Right lung (tissue), 10 donors: ENCODE results near the gene GTF2H1. TPM values are rescaled to one million over a fixed set of nuclear protein-coding genes. Genes with fewer than 3 reads are reported as not detected.

ENCODE experiments used
- DNase-seq, 2 donors: peaks; one replicate each; pipeline ENCODE4 v3.0.0-alpha.2; 2013
- long read RNA-seq, 8 donors: transcript quantifications; one replicate each; lab custom pipeline, GENCODE V29; 2026
- polyA plus RNA-seq, 5 donors: library from polyadenylated mRNA; unstranded; fragments of 120-200 nt; gene quantifications; one replicate each; pipeline versions ENCODE4 v1.2.1 to v1.2.3, GENCODE V29; 2013; ENCODE audit warnings: inconsistent platforms in 1 of 5, low replicate concordance in 1 of 5; ENCODE audit not compliant: insufficient read length in 5 of 5, insufficient read depth in 1 of 5

GTF2H1 gene
- 10 to 100 TPM; 48.3 to 76.9 (median 68.6) TPM for polyA plus RNA-seq
- long read RNA-seq, donor 1, transcript GTF2H1-201 (15 exons, 2,982 nt): major isoform, 10 of 282 reads
- long read RNA-seq, donor 1, partial matches to known transcripts: 264 of 282 reads
- long read RNA-seq, donor 1, other reads (novel, unspliced or antisense): 5 of 282 reads
- long read RNA-seq, donor 2, partial matches to known transcripts: 0 of 4 reads
- long read RNA-seq, donor 2, other reads (novel, unspliced or antisense): 0 of 4 reads
- long read RNA-seq, donor 3, transcript GTF2H1-201 (15 exons, 2,982 nt): major isoform, 9 of 10 reads
- long read RNA-seq, donor 3, partial matches to known transcripts: 0 of 10 reads
- long read RNA-seq, donor 3, other reads (novel, unspliced or antisense): 0 of 10 reads
- long read RNA-seq, donor 4, transcript GTF2H1-201 (15 exons, 2,982 nt): major isoform, 7 of 18 reads
- long read RNA-seq, donor 4, partial matches to known transcripts: 5 of 18 reads
- long read RNA-seq, donor 4, other reads (novel, unspliced or antisense): 0 of 18 reads
- long read RNA-seq, donor 5, transcript GTF2H1-201 (15 exons, 2,982 nt): major isoform, 5 of 22 reads
- long read RNA-seq, donor 5, partial matches to known transcripts: 10 of 22 reads
- long read RNA-seq, donor 5, other reads (novel, unspliced or antisense): 0 of 22 reads
- long read RNA-seq, donor 6, transcript GTF2H1-208 (6 exons, 932 nt): minor isoform, 5 of 17 reads
- long read RNA-seq, donor 6, transcript GTF2H1-201 (15 exons, 2,982 nt): major isoform, 7 of 17 reads
- long read RNA-seq, donor 6, partial matches to known transcripts: 0 of 17 reads
- long read RNA-seq, donor 6, other reads (novel, unspliced or antisense): 0 of 17 reads
- long read RNA-seq, donor 7, transcript GTF2H1-201 (15 exons, 2,982 nt): major isoform, 5 of 10 reads
- long read RNA-seq, donor 7, partial matches to known transcripts: 0 of 10 reads
- long read RNA-seq, donor 7, other reads (novel, unspliced or antisense): 0 of 10 reads
- long read RNA-seq, donor 8, partial matches to known transcripts: 0 of 1 reads
- long read RNA-seq, donor 8, other reads (novel, unspliced or antisense): 0 of 1 reads

GRCh38 chr11:18321969-18322711, at the start of gene GTF2H1, which contains the start of gene HPS5:
Gene GTF2H1, plus strand, starts transcription at chr11:18322567. Its CDS starts 10,508 bp downstream, at chr11:18333075.
Gene HPS5, minus strand, starts transcription at chr11:18322140. Its CDS starts 4,282 bp downstream, at chr11:18317858.
- peak; percentile 98 for DNase-seq

- DNase-seq: no peak
Measured at GRCh38 chr11:18277565-18278271, 44.6 kb upstream of the GTF2H1 start.

DNA sequence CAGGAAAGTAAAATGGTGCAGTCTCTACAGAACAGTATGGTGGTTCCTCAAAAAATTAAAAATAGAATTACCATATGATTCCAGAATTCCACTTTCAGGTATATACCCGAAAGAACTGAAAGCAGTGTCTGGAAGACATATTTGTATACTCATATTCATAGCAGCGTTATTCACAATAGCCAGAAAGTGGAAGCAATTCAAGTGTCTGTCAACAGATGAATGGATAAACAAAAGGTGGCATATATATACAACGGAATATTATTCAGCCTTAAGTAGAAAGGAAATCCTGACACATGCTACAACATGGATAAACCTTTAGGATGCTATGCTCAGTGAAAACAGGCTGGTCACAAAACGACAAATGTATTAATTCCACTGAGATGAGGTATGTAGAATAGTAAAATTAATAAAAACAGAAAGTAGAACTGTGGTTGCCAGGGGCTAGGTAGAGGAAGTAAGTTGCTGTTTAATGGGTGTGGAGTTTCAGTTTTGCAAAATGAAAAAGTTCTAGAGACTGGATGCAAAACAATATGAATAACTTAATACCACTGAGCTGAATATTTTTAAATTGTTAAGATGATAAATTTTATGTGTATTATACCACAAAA, 41.8 kb upstream of the GTF2H1 start:
- DNase-seq: no peak

- no peak for DNase-seq
Measured at GRCh38 chr11:18282626-18283025, 39.7 kb upstream of the GTF2H1 start.

GRCh38 chr11:18285841-18286240, 36.5 kb upstream of the GTF2H1 start:
- DNase-seq: no peak

DNA sequence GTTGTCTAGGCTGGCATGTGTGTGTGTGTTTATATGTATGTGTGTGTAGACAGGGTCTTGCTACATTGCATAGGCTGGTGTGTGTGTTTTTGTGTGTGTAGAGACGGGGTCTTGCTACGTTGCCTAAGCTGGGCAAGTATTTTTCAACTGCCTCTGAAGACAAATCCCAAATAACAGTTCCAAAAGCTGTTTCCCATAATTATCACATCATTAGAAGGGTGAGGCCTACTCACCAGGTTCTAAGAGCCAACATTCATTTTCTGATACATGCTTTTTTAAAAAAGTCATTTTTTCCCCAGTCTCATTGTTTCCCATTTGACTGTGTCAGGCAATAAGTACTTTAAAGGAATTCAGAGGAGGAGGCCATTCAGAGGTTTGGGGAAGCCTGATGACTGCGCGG, 33.5 kb upstream of the GTF2H1 start:
- peak; percentile 29 to 34 for DNase-seq

DNA sequence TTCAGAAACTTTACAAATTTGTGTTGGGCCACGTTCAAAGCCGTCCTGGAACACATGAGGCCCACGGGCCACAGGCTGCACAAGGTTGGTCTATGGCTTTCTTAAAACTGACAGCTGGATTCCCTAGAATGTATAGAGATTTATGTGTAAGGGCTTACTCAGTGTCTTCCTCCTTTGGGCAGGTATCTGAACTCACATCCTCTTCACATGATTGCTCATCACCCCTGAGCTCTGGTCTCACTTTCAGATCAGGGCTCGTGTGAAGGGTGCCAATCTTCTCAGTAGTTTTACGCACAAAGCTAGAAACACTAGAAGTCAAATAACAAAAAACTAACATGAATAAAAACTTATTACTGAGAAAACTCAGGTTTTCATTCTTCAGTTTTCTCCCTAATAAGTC, 27.5 kb upstream of the GTF2H1 start:
- no peak for DNase-seq

DNA sequence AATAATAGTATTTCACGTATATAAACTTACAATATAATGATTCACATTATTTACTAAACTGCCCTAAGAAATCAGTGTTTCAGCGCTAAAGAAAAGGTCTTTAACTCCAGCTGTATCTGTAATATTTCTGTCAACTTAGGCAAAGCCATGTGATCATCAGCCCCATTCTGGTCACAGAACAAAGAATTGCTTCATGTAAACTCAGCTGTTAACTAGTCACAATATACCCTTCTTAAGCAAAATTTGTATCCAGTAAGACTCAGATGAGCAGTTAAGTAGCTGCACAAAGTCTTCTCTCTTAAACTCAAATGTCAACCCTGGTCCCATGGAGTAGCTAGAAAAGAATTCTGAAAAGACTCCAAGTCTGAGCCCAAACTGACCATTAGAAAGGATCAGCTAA, 27.1 kb upstream of the GTF2H1 start:
- DNase-seq: no peak

DNA sequence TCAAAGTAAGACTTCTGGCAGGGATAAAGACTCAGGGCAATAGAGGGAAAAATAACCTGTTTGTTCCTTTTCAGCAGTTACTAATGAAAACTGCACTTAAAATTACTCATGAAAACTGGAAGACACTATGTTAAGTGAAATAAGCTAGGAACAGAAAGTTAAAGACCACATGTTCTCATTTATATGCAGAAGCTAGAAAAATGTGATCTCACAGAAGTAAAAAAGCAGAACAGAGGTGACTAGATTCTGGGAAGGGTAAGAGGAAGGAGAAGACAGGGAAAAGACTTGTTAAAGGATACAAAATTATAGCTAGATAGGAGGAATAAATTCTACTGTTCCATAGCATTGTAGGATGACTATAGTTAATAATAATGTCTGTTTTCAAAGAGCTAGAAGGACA, 22.6 kb upstream of the GTF2H1 start:
- DNase-seq: no peak

DNA sequence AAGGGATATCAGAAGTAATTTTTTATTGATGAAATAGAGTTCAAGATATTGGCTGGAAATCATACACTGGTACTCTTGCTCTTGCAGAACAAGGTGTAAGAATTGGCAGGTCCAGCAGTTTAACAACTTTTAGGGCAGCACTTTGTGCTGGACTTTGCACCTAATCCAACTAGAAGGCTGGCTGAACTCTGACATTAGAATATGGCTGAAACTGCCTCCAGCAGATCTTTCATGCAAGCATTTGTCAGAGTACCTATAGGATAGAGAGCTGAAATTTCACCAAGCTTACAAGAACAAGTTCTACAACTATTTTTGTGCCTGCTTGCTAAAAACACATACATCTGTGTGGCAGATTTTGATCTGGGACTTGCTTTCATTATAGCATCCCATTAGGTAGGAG, 17.6 kb upstream of the GTF2H1 start:
- no peak for DNase-seq

DNA sequence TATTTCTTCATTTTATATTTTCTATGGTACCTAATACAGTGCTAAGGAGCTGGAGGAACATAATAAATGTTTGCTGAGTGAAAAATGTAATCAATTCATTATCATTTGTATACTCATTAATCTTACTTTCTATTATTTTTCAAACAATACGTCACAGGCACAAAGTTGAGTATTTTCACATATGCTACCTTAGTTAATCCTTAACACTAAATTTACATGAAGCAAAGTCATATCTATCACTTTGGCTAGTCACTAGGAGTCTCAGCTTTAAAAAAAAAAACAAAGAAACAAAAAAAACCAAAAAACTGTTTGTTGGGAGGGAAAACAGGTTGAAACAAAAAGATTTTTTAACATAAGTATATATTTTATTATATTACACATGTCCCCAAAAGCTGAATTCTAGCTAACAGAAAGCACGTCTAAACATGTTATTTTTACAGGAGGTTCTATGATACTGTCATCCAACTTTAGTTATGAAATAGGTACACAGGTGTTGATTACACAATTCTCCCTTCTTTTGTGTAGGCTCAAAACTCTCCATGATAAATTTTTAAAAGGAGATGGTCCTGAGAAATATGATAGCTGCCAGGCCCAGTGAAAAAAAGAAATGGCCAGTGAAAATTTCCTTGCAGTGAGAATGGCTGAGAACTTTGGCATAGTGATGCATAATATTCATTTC, 14.8 kb upstream of the GTF2H1 start:
- no peak for DNase-seq

DNA sequence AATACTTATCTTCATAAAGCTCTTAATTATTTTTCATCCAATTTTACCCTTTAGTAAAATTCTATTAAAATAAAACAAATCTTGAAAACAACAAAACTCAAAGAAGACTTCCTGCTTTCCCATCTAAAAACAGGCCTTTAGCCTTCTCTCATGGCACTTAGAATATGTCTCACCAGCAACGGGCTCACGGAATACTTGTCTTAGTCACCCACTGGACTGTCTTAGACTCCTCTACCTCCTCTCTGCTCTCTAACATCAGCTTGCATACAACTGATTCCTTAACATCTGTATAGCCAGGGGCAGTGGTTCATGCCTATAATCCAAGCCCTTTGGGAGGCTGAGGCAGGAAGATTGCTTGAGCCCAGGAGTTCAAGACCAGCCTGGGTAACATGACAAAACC, 14.1 kb upstream of the GTF2H1 start:
- DNase-seq: no peak

- no peak for DNase-seq
Measured at GRCh38 chr11:18309691-18310090, 12.7 kb upstream of the GTF2H1 start.

- no peak for DNase-seq
Measured at GRCh38 chr11:18310800-18311340, 11.5 kb upstream of the GTF2H1 start.

DNA sequence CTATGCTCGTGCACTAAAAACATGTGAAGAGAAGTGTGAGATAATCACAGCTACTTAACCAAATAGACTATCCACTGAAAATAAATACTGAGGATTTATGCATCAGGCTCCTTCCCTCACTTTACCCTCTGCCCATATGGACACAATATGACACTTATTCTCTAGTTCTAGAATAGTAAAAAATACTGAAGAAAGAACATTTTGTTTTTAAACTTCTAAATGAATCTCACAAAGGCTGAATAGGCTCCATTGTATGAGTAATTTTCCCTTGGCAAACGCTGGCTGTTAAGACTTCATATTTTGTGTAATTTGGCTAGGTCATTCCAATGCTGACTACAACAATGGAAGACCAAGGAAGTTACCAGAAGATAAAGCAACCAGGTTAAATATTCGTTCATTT, 10.4 kb upstream of the GTF2H1 start:
- no peak for DNase-seq

DNA sequence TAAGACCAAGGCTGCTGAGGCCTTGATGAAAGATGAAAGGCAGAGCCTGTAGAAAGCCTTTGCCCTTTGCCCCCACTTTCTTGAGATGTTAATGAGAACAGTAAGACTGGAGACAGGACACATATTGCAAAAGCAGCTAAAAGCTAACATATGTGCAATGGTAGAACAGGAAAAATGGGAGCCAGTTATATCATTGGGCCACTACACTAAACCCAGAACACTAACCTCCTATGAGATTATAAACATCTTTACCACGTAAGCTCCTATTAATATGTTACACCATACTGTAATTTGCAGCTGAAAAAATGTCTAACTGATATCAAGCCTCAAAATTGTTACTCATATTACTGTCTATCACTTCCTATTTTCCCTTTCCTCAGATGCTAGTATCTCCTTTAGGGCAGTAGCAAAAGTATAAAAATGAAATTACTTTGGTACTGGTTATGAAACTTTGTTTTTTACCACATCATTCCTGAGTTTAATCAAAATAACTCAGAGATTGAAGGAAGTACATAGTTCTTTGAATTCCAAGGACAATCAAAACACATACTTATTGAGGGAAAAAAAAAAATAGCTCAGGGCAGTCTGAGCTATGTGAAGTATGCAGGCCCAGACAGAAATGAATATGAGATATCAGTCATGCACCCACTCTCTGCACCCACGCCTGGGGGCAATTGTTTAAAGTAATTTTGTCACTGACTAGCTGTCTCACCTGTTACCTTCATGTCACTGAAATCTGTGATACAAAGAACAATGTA, 9.5 kb upstream of the GTF2H1 start:
- DNase-seq: no peak

DNA sequence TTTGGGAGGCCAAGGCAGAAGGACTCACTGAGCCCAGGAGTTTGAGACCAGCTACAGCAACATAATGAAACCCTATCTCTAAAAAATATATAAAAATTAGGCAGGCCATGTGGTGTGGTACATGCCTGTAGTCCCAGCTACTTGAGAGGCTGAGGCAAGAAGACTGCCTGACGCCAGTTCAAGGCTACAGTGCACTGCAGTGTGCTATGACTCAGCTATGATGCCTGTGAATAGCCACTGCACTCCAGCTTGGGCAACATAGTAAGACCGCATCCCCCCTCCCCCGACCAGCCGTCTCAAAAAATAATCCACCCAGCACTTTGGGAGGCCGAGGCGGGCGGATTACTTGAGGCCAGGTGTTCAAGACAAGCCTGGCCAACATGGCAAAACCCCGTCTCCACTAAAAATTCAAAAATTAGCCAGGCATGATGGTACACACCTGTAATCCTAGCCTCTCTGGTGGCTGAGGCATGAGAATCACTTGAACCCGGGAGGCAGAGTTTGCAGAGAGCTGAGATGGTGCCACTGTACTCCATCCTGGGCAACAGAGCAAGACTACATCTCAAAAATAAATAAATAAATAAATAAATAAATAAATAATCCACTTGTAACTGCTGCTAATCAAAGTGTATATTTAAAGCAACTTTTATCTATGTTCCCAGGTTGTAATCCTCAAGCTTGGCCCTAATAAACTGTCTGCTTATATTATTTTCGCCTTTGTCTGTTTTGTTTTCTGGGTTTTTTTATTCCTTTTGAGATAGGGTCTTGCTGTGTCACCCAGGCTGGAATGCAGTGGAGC, 8.2 kb upstream of the GTF2H1 start:
- DNase-seq: no peak
